Raji (cell line): ENCODE data around the gene ARPC3.

Experiments used
- POLR2A ChIP-seq: IDR thresholded peaks from 2 replicates; pipeline ENCODE4 v1.6.1; 2011; ENCODE audit warnings: low read depth, low read length, control low read depth; ENCODE audit not compliant: insufficient read depth

ARPC3 gene

DNA sequence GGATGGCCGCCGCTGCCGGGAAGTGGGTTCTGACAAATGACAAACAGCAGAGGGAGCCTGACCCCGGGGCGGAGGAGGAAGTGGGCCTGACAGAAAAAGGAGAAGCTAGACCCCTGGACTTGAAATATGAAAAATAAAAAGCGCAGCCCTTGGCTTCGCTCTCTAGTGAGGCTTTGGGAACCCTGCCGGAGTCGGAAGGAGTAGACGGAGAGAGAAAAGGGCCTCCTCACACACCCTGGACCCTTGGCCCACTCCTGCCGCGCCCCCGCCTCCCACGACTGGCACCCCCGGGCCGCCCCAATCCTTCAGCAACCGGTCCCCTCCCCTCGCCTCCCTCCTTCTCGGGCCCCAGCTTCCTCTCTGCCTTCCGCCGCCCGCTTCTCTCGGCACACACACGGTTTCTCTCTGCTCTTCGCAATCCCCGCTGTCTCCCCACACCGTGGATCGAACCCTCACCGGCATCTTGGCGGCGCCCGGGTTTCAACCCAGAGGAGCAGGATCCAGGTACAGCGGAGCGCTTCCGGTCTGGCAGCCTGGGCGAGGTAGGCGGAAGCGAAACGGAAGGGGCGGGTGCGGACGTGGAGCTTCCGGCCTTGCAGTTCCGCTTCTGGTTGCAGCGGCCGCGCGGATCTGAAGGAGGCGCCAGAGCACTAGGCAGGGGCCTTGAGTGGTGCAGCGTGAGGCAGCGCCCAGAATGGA is at the start of gene ARPC3:
Gene ARPC3 (minus strand): TSS at position 539 of the 699 bp plus-strand sequence. CDS start 77 bp downstream, at position 462.
- TF ChIP-seq POLR2A: peak; percentile 77

- TF ChIP-seq POLR2A: no peak
Measured at GRCh38 chr12:110498984-110499706, 49.0 kb upstream of the ARPC3 start.

GRCh38 chr12:110475426-110475825 is 25.3 kb upstream of the ARPC3 start:
- TF ChIP-seq POLR2A: no peak

- TF ChIP-seq POLR2A: peak; percentile 98
Measured at GRCh38 chr12:110468214-110469048, 18.3 kb upstream of the ARPC3 start, which contains the start of the genes FAM216A and GPN3. FAM216A (plus strand) TSS chr12:110468845; CDS start chr12:110468876, 31 bp downstream. GPN3 (minus strand) TSS chr12:110468257; CDS start chr12:110468203, 54 bp downstream.

- TF ChIP-seq POLR2A: no peak
Measured at GRCh38 chr12:110467847-110468213, 17.7 kb upstream of the ARPC3 start.

- TF ChIP-seq POLR2A: no peak
Measured at GRCh38 chr12:110466791-110467190, 16.7 kb upstream of the ARPC3 start.

DNA sequence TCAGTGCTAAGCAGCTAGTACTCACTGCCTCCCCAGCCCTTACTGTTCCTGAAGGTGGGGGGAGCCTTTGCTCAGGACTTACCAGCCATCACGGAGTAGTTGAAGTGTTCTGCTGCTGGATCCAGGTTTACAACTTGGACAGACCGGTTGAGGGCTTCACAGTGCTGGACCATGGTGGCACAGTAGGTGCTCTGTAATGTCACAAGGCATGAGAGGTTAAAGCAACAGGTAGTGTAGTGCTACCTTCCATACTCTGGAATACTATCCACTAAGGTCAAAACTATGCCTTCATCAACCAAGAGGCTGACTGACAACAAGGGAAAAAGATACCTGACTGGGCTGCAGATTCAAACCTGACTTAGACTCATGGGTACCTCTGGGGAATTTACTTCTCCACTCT is 14.9 kb upstream of the ARPC3 start:
- TF ChIP-seq POLR2A: no peak

- TF ChIP-seq POLR2A: no peak
Measured at GRCh38 chr12:110458756-110459155, 8.6 kb upstream of the ARPC3 start.

- no peak for TF ChIP-seq POLR2A
Measured at GRCh38 chr12:110453569-110454296, 3.6 kb upstream of the ARPC3 start.

- TF ChIP-seq POLR2A: no peak
Measured at GRCh38 chr12:110451263-110451662, 1.1 kb upstream of the ARPC3 start.

DNA sequence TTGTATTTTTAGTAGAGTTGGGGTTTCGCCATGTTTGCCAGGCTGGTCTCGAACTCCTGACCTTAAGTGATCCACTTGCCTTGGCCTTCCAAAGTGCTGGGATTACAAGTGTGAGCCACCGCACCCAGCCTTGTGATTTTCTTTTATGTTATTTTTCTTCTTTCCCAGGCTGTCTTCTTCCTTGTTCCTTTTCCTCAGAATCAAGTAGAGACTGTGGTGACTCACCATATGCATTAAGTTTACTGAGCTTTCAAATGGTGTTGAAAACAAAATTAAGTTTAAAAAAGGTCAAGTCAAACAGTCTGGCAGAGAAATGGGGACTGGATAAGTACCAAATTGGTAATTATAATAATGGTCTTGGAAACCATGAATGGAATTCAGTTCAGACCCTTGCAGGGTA is 5.7 kb downstream of the ARPC3 start:
- no peak for TF ChIP-seq POLR2A

GRCh38 chr12:110436231-110436630 is 13.9 kb downstream of the ARPC3 start:
- TF ChIP-seq POLR2A: no peak

- TF ChIP-seq POLR2A: no peak
Measured at GRCh38 chr12:110431957-110432587, 18.1 kb downstream of the ARPC3 start.

GRCh38 chr12:110426406-110426805 is 23.7 kb downstream of the ARPC3 start:
- no peak for TF ChIP-seq POLR2A
